Hematopoietic multipotent progenitor cell (in vitro differentiated cells): Measurements from ENCODE around the gene PARP1. TPM values are rescaled to one million over a fixed set of nuclear protein-coding genes. Genes with fewer than 3 reads are reported as not detected.

Experiments used
- DNase-seq, 3 donors: peaks; one replicate each; pipeline ENCODE4 v3.0.0-alpha.2; 2011 to 2015; ENCODE audit warnings: low read depth in 2 of 3, low spot score in 2 of 3
- total RNA-seq: library from RNA; depleted of rRNA; stranded (reverse); fragments of >200 nt; gene quantifications from one replicate; pipeline ENCODE4 v1.2.3, GENCODE V29; 2012

PARP1 gene
- total RNA-seq, 1 donor = 292 TPM

DNA sequence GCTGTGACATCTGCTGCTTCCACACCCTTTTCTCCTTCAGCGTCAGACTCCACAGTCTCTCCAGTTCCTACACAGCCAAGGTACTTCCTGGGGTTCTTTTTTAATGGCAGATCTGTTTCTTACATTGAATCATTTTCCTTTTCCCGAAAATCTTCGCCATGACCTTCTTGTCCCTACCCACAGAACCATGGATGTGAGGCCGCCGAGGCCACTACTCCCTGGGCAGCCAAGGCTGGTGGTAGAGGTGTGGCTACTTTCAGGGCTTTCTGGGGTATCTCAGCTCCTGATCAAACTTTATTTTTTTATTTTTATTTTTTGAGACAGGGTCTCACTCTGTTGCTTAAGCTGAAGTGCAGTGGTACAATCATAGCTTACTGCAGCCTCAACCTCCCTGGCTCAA lies 89.4 kb downstream of the PARP1 start:
- DNase-seq = no peak

DNA sequence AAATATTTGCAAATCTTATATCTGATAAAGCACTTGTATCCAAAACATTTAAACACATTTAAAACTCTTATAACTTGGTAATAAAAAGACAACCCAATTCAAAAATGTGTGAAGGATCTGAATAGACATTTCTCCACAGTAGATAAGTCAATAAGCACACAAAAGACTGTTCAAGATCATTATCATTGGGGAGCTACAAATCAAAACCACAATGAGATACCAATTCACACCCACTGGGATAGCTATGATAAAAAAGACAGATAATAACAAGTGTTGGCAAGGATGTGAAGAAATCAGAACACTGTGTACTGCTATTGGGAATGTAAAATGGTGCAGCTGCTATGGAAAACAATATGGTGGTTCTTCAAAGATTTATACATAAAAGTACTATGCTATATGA lies 93.8 kb downstream of the PARP1 start:
- DNase-seq = no peak

DNA sequence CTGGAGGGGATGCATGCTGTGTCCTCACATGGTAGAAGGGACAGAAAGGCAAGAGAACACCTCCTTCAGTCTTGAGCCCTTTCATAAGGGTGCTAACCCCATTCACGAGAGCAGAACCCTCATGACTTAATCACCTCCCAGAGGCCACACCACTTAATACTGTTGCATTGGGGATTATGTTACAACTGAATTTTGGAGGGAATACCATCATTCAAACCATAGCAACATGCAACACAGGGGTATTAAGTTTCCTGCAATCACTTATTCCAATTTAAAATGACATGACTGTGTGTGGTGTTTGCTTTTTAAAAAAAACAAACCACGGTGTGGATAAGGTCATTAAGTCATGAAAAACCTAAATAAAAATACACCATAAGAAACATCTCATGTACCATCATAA lies 95.8 kb downstream of the PARP1 start:
- no peak for DNase-seq

DNA sequence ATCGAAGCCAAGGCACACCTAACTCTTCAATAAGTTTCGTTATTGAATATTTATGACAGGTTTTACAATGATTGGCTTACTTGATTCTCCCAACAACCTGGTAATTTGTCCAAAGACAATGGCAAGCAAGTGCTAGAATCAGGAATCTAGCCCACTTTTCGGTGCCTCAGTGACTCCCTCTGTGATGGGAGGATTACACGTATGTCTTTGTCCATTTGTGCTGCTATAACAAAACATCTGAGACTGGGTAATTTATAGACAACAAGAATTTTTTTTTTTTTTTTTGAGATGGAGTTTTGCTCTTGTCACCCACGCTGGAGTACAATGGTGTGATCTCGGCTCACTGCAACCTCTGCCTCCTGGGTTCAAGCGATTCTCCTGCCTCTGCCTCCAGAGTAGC lies 96.5 kb downstream of the PARP1 start:
- no peak for DNase-seq

Other genes starting within 250 kb of the PARP1 start
- 14.8 TPM for gene ACBD3, start 221.4 kb downstream of the PARP1 start, total RNA-seq
- gene MIXL1, start 184.4 kb downstream of the PARP1 start, total RNA-seq = 1.6 TPM
- gene LIN9, start 98.9 kb downstream of the PARP1 start, total RNA-seq = 3.0 TPM
- under 0.01 TPM for gene STUM, start 140.7 kb upstream of the PARP1 start, total RNA-seq